ENCODE measurements around the gene RAB20. TPM values are rescaled to one million over a fixed set of nuclear protein-coding genes. Genes with fewer than 3 reads are reported as not detected.
"Not testable (repeated sequence)": the region's sequence is repeated elsewhere in the genome, so short reads cannot be mapped to it uniquely, and the experiment has no call there.

Gene RAB20
- total RNA-seq, 1 donor from 2014 or later = 17.7 TPM

GRCh38 chr13:110538632-110539031 lies 22.9 kb downstream of the RAB20 start:
- no peak for TF ChIP-seq CTCF (IDR thresholded peaks at IDR 0.05)
- DNase-seq (ENCODE audit: low spot score in 2 of 2) = no peak
- intact Hi-C loops (cut with DNase I) = no loop called here
- H3K4me1 ChIP-seq = peaks cover 6 to 50% of the 10 kb centered on the region in 2 donors
- H3K27ac ChIP-seq = peak overlapping the region; percentile 76 to 85
- no peaks in the 10 kb centered on the region for H3K36me3 ChIP-seq
- no peak overlapping the region for H3K4me3 ChIP-seq
- no peaks in the 10 kb centered on the region for H3K9me3 ChIP-seq
- no peaks in the 10 kb centered on the region for H3K27me3 ChIP-seq

GRCh38 chr13:110536006-110536693 lies 25.4 kb downstream of the RAB20 start:
- peaks cover 5 to 36% of the 10 kb centered on the region in 2 donors for H3K4me1 ChIP-seq
- intact Hi-C loops (cut with DNase I) = no loop called here
- peak in 1 of 2 donors; percentile 57 for DNase-seq (ENCODE audit: low spot score in 2 of 2)
- H3K4me3 ChIP-seq = no peak overlapping the region
- no peaks in the 10 kb centered on the region for H3K9me3 ChIP-seq
- no peak for TF ChIP-seq CTCF (IDR thresholded peaks at IDR 0.05)
- no peaks in the 10 kb centered on the region for H3K36me3 ChIP-seq
- peak overlapping the region; percentile 21 to 37 for H3K27ac ChIP-seq
- H3K27me3 ChIP-seq = no peaks in the 10 kb centered on the region

- Histone ChIP-seq H3K9me3 (no peaks in the 10 kb centered on the region), H3K4me3 (no peak overlapping the region), H3K27ac (peak overlapping the region; percentile 21 to 37), H3K36me3 (no peaks in the 10 kb centered on the region), H3K27me3 (no peaks in the 10 kb centered on the region), H3K4me1 (peaks cover 0 to 30% of the 10 kb centered on the region in 2 donors)
- intact Hi-C loops (cut with DNase I) = no loop called here
- TF ChIP-seq CTCF (IDR thresholded peaks at IDR 0.05) = no peak
- DNase-seq (ENCODE audit: low spot score in 2 of 2) = no peak
These were observed 26.0 kb downstream of the RAB20 start for GRCh38 chr13:110535526-110535925.

GRCh38 chr13:110533771-110534670 lies 27.5 kb downstream of the RAB20 start:
- no peak for TF ChIP-seq CTCF (IDR thresholded peaks at IDR 0.05)
- no peaks in the 10 kb centered on the region for H3K36me3 ChIP-seq
- H3K4me3 ChIP-seq = no peak overlapping the region
- H3K27ac ChIP-seq = no peak overlapping the region
- H3K9me3 ChIP-seq = no peaks in the 10 kb centered on the region
- no peak for DNase-seq (ENCODE audit: low spot score in 2 of 2)
- H3K4me1 ChIP-seq = peaks cover 0 to 23% of the 10 kb centered on the region in 2 donors
- intact Hi-C loops (cut with DNase I) = no loop called here
- no peaks in the 10 kb centered on the region for H3K27me3 ChIP-seq

- H3K36me3 ChIP-seq; H3K4me3 ChIP-seq; DNase-seq (ENCODE audit: low spot score in 2 of 2); H3K9me3 ChIP-seq; intact Hi-C loops (cut with DNase I); H3K27me3 ChIP-seq: not testable (repeated sequence)
- peaks cover 10 to 24% of the 10 kb centered on the region in 2 donors for H3K4me1 ChIP-seq
- H3K27ac ChIP-seq = peak overlapping the region in 1 of 2 donors; percentile 24
These were observed 29.3 kb downstream of the RAB20 start for GRCh38 chr13:110532258-110532657.

- Histone ChIP-seq H3K27ac (peak overlapping the region in 1 of 2 donors; percentile 24), H3K4me1 (peaks cover 12 to 30% of the 10 kb centered on the region in 2 donors)
- intact Hi-C loops (cut with DNase I) = no loop called here
These were observed 29.8 kb downstream of the RAB20 start for GRCh38 chr13:110531671-110532083.

More at GRCh38 chr13:110531671-110532083, 29.8 kb downstream of the RAB20 start:
- Histone ChIP-seq H3K9me3 (no peaks in the 10 kb centered on the region), H3K36me3 (no peaks in the 10 kb centered on the region), H3K4me3 (no peak overlapping the region), H3K27me3 (no peaks in the 10 kb centered on the region)
- TF ChIP-seq CTCF (IDR thresholded peaks at IDR 0.05) = no peak
- DNase-seq (ENCODE audit: low spot score in 2 of 2) = no peak
